C4-2B (cell line): ENCODE data around the gene APCDD1.

Experiments used
- H3K27ac ChIP-seq: fragments of 450-650 bp; 2 replicates; pipeline ENCODE4 v1.5.1; 2017
- CTCF ChIP-seq: fragments of 450-650 bp; conservative IDR thresholded peaks from 2 replicates; pipeline ENCODE4 v1.5.1; 2017; ENCODE audit warnings: mild to moderate bottlenecking
- ZFX ChIP-seq: fragments of 450-650 bp; IDR thresholded peaks from 2 replicates; pipeline ENCODE4 v1.6.1; 2017

The APCDD1 gene

GRCh38 chr18:10485475-10485874 lies 31.0 kb downstream of the APCDD1 start:
- no peak for TF ChIP-seq CTCF
- no peak for TF ChIP-seq ZFX
- H3K27ac ChIP-seq: no peak overlapping the region

GRCh38 chr18:10486362-10486761 lies 31.9 kb downstream of the APCDD1 start:
- H3K27ac ChIP-seq: no peak overlapping the region
- TF ChIP-seq CTCF: no peak
- TF ChIP-seq ZFX: no peak

- TF ChIP-seq ZFX: no peak
- TF ChIP-seq CTCF: no peak
- no peak overlapping the region for H3K27ac ChIP-seq
Measured at GRCh38 chr18:10487154-10487553, 32.7 kb downstream of the APCDD1 start.

DNA sequence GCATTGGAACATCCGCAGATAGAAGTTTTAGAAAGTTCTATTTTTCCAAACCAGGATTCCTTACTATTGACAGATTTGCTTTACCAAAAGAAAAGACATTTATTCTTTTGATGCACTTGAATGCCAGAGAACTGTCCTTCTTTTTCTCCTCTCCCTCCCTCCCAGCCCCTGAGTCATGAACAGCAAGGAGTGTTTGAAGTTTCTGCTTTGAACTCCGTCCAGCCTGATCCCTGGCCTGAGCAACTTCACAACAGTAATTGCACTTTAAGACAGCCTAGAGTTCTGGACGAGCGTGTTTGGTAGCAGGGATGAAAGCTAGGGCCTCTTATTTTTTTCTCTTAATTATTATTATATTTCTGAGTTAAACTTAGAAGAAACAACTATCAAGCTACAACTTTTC lies 33.6 kb downstream of the APCDD1 start:
- TF ChIP-seq ZFX (no peak), CTCF (no peak)
- no peak overlapping the region for H3K27ac ChIP-seq

GRCh38 chr18:10490401-10491165 lies 36.1 kb downstream of the APCDD1 start:
- H3K27ac ChIP-seq: no peak overlapping the region
- TF ChIP-seq ZFX: no peak
- TF ChIP-seq CTCF: peak; percentile 82

DNA sequence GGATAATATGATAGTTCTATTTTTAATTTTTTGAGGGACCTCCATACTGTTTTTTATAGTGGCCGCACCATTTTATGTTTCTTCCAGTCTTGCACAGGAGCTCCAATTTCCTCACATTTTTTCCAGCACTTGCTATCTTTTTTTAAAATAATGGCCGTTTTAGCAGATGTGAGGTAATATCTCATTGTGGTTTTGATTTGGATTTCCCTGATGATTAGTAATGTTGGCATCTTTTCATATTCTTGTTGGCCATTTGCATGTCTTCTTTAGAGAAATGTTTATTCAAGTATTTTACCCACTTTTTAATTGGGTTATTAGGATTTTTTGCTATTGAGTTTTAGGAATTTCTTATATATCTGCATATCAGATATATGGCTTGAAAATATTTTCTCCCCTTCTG lies 41.5 kb downstream of the APCDD1 start:
- TF ChIP-seq ZFX (no peak), CTCF (no peak)
- no peak overlapping the region for H3K27ac ChIP-seq

GRCh38 chr18:10497206-10497749 lies 42.8 kb downstream of the APCDD1 start:
- no peak overlapping the region for H3K27ac ChIP-seq
- TF ChIP-seq ZFX (no peak), CTCF (no peak)
